HG02623 (cell line): Measurements from ENCODE around the gene TMCO4.

ENCODE experiments used
- ATAC-seq: cut with Tn5 transposase; IDR thresholded peaks from one replicate; pipeline ENCODE4 v1.9.1; 2021; ENCODE audit warnings: moderate library complexity; ENCODE audit not compliant: unreplicated experiment

The TMCO4 gene

GRCh38 chr1:19750882-19751276, 48.8 kb downstream of the TMCO4 start:
- ATAC-seq: no peak

- ATAC-seq: no peak
These were observed 49.4 kb downstream of the TMCO4 start for GRCh38 chr1:19750101-19750881.

- ATAC-seq: no peak
These were observed 50.0 kb downstream of the TMCO4 start for GRCh38 chr1:19749685-19750084.

- no peak for ATAC-seq
These were observed 52.0 kb downstream of the TMCO4 start for GRCh38 chr1:19747761-19748160.

GRCh38 chr1:19744886-19745285, 54.8 kb downstream of the TMCO4 start:
- no peak for ATAC-seq

DNA sequence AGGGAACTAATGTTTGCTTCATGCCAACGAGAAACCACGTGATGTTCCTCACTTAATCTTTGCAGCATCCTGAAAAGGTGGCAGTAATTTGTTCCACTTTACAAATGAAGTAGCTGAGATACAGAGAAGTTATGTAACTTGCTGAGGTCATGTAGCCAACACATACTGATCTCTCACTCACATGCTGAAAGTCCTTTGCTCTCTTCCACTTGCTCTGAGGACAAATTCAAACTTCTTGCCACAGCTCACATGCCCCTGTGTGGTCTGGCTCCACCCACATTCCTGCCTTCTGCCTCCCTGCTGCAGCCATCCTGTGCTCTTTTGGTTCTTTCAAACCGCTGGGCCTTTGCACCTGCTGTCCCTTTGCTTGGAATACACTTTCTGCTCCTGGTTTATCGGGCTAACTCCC, 55.4 kb downstream of the TMCO4 start:
- no peak for ATAC-seq

- no peak for ATAC-seq
These were observed 55.9 kb downstream of the TMCO4 start for GRCh38 chr1:19743793-19744192.

GRCh38 chr1:19743180-19743579, 56.5 kb downstream of the TMCO4 start:
- no peak for ATAC-seq

DNA sequence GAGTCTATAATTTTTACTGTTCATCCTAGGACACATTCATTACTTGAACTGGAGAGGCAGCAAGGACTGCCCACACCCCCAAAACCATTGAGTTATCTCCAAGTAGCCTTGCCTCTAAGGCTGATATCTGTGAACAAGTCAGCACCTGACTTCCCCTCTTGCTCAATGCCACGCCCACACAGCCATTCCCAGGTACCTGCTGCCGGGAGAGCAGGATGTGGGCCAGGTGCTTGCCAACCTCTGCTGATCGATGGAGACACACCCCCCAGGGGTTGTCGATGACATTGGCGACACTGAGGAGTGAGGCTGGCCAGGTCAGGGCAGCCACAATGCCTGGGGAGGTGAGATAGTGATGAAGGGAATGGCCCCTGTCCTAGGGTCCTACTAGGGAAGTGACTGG, 60.1 kb downstream of the TMCO4 start:
- no peak for ATAC-seq

GRCh38 chr1:19738669-19739068, 61.0 kb downstream of the TMCO4 start:
- no peak for ATAC-seq

GRCh38 chr1:19738076-19738475, 61.6 kb downstream of the TMCO4 start:
- ATAC-seq: no peak

- ATAC-seq: no peak
These were observed 62.5 kb downstream of the TMCO4 start for GRCh38 chr1:19737104-19737825.

DNA sequence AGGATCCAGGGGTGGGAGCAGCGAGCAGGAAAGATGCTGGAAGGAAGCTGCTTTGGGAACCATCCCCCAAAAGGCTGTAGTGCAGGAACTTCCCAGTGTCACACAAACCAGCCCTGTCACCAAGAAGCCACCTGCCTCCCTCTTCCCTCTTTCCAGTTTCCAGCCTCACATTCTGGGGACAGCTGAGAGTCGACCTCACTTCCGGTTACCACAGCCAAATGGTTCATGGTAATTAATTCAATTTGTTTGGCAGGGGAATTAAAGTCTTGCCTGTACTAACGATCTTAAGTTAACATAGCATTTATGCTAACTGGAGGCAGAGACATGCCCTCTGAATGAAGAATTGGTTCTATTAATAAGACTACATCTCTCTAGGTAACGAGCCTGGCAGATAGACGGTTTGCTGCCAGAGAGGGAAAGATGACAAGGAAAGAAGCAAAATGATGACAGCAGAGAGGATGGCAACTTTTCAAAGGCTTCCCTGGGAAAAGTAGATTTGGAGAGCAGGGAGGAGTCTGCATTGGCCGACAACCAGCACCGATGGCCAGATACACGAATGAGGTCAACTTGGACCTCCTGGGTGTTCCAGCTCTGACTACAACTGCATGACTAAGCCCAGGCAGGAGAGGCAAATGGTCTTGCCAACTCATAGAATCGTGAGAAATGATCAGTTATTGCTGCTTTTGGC, 64.1 kb downstream of the TMCO4 start:
- no peak for ATAC-seq

DNA sequence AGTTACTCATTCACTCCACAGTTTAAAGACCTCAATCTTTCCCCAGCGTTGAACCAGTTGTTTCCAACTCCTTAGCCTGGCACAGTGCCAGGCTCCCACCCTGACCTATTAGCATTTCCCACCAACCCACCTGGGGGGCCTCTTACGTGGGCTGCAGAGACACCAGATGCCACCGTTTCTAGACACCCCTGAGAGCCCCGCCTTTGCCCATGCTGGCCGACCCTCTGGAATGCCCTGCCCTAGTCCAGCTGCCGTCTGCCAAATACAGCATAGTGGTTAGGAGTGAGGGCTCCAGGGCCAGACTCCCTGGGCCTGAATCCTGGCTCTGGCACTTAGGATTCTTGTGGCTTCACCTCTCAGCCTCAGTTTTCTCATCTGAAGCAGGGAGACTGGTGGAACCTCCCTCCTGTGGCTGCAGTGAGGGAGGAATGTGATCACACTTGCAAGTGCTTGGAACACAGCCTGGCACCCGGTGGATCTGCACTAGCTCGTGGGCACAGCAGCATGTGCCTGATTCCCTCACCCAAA, 65.2 kb downstream of the TMCO4 start:
- ATAC-seq: no peak

DNA sequence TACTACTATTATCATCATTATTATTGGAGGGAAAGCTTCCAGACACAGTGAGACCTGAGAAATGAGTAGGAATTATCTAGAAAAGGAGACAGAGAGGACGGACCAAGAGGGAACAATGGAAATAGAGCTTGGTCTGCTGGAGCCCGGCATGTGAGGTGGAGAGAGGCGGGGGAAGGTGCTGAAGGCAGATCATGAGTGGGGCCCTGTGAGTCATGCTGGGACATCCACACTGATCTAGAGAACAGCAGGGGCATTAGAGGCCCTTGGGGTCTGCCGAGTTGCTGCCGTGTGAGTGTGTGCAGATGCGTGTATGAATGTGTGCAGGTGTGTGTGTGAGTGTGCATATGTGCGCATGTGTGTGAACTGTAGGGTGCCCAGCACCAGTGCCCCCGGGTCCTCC, 65.7 kb downstream of the TMCO4 start:
- no peak for ATAC-seq

GRCh38 chr1:19733615-19734014, 66.1 kb downstream of the TMCO4 start:
- ATAC-seq: no peak

DNA sequence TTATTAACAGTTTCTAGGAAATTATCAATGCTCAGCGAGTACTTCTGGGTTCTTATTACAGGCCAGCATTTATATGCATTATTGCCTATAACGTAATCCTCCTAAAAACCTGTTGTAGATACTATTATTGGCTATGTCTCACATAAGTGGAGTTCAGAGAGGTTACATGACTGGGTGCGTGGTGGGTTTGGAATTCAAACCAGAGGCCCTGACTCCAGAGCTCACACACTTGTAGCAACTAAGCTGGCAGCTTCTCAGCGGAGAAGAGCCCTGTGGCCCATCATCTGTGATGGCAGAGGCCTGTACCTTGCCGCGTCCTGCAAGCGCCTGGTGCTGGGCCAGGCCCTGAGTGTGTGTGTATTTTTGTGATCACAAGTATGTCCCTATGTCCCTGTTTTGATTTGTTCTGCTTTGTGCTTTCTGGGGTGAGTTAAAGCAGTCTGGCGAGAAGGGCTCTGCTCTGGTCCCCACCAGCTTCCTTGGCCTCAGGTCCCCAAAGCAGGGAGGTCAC, 68.3 kb downstream of the TMCO4 start:
- ATAC-seq: no peak

- ATAC-seq: no peak
These were observed 68.9 kb downstream of the TMCO4 start for GRCh38 chr1:19730793-19731192.

GRCh38 chr1:19730232-19730631, 69.5 kb downstream of the TMCO4 start:
- no peak for ATAC-seq

DNA sequence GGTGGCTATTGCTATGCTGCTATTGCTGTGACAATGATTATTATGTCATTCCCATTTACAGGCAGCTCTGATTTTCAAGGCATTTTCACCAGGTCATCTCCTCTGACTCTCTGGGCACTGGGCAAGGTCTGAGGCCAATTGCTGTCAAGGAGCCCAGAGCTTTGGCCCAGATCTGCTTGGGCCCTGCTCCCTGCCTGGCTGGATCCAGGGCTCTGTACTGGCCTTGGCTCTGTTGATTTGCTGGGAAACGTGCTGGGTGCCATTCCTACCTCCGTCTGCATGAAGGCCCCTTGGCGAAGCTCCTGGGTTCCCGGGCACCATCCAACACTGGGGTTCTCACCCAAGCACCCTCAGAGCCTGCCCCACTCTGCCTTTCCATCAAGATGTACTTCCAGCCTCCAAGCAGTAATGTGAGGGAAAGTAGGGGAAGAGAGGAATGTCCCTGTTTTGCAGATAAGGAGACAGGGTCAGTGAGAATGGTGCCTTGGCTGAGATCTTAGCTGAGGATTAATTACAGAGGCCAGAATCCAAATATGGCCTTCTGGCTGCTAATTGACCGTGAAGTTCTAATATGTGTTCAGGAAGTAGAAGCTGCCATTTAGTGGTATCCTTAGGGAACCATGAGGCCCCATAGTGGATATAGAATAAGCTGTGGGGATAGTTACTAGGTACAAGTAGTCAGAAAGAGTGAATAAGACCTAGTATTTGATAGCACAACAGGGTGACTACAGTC, 71.1 kb downstream of the TMCO4 start:
- no peak for ATAC-seq

- no peak for ATAC-seq
These were observed 74.1 kb downstream of the TMCO4 start for GRCh38 chr1:19725606-19726005.
